Endothelial cell of hepatic sinusoid (primary cell): Measurements from ENCODE around the gene ZSCAN12.
"Not testable (repeated sequence)": the region's sequence is repeated elsewhere in the genome, so short reads cannot be mapped to it uniquely, and the experiment has no call there.

Experiments
- in situ Hi-C: cut with HindIII; loops from 2 replicates; pipeline ENCODE4 v1.10.0; 2017; ENCODE audit warnings: low sequenced_read_pairs

Gene ZSCAN12

GRCh38 chr6:28395918-28396317 is 3.6 kb downstream of the ZSCAN12 start:
- in situ Hi-C loops = no loop called here

- in situ Hi-C loops = no loop called here
These were observed 5.5 kb downstream of the ZSCAN12 start for GRCh38 chr6:28393912-28394662.

GRCh38 chr6:28390688-28391087 is 8.9 kb downstream of the ZSCAN12 start:
- in situ Hi-C loops = no loop called here

- in situ Hi-C loops = loop anchor here (5.0 kb wide), 1 partner anchor 132 kb away; the partner anchor contains the start of gene ZKSCAN4
These were observed 15.4 kb downstream of the ZSCAN12 start for GRCh38 chr6:28384143-28384533.

- in situ Hi-C loops = loop anchor here (5.0 kb wide), 1 partner anchor 131 kb away; the partner anchor contains the start of gene ZKSCAN4
These were observed 16.1 kb downstream of the ZSCAN12 start for GRCh38 chr6:28383235-28384142.

GRCh38 chr6:28380381-28380780 is 19.2 kb downstream of the ZSCAN12 start:
- in situ Hi-C loops = loop anchor here (5.0 kb wide), 1 partner anchor 128 kb away; the partner anchor contains the start of gene ZKSCAN4

GRCh38 chr6:28378644-28379043 is 20.9 kb downstream of the ZSCAN12 start:
- in situ Hi-C loops = no loop called here

GRCh38 chr6:28377879-28378278 is 21.7 kb downstream of the ZSCAN12 start:
- in situ Hi-C loops = no loop called here

GRCh38 chr6:28373925-28374324 is 25.6 kb downstream of the ZSCAN12 start:
- in situ Hi-C loops = no loop called here

GRCh38 chr6:28371706-28372451 is 27.7 kb downstream of the ZSCAN12 start:
- in situ Hi-C loops = no loop called here

GRCh38 chr6:28371280-28371679 is 28.3 kb downstream of the ZSCAN12 start:
- in situ Hi-C loops = no loop called here

GRCh38 chr6:28370440-28370839 is 29.1 kb downstream of the ZSCAN12 start:
- in situ Hi-C loops = no loop called here

GRCh38 chr6:28369463-28369862 is 30.1 kb downstream of the ZSCAN12 start:
- in situ Hi-C loops = no loop called here

- in situ Hi-C loops = no loop called here
These were observed 31.0 kb downstream of the ZSCAN12 start for GRCh38 chr6:28368522-28368921.

GRCh38 chr6:28365590-28365989 is 34.0 kb downstream of the ZSCAN12 start:
- in situ Hi-C loops = not testable (repeated sequence)

GRCh38 chr6:28360961-28361360 is 38.6 kb downstream of the ZSCAN12 start:
- in situ Hi-C loops = no loop called here

- in situ Hi-C loops = not testable (repeated sequence)
These were observed 40.0 kb downstream of the ZSCAN12 start for GRCh38 chr6:28359562-28359961.

GRCh38 chr6:28357036-28357435 is 42.5 kb downstream of the ZSCAN12 start:
- in situ Hi-C loops = no loop called here

- in situ Hi-C loops = no loop called here
These were observed 42.9 kb downstream of the ZSCAN12 start for GRCh38 chr6:28356666-28357020.

GRCh38 chr6:28355743-28356665 is 43.5 kb downstream of the ZSCAN12 start:
- in situ Hi-C loops = no loop called here
